Measurements from ENCODE around the gene FAM78A.

DNA sequence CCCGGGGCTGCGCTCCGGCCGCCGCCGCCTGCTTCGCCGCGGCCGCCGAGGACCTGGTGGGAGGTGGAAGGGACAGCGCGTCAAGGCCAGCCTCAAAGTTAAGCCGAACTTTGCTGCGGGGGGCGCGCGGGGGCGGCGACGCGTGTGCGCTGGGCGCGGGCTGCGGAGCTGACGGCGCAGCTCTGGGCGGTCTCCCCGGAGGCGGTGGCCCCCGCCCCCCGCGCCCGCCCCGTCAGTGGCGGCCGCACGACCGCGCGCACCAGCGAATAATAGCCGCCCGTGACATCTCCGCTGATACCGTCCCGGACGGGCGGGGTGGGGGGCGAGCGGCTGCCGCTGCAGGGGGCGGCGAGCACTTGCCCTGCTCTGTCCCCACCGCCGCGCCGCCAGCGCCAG lies 579 bp upstream of the FAM78A start:
- TF ChIP-seq ZNF70 (CRISPR knock-in tag; IDR thresholded peaks at IDR 0.05) (no peak), ZFP3 (CRISPR knock-in tag; IDR thresholded peaks at IDR 0.05) (no peak), PPARA (CRISPR knock-in tag; IDR thresholded peaks at IDR 0.05; ENCODE audit: borderline replicate concordance) (no peak), ZFP30 (CRISPR knock-in tag; IDR thresholded peaks at IDR 0.05) (no peak)
- TF ChIP-seq, protein P1, sequence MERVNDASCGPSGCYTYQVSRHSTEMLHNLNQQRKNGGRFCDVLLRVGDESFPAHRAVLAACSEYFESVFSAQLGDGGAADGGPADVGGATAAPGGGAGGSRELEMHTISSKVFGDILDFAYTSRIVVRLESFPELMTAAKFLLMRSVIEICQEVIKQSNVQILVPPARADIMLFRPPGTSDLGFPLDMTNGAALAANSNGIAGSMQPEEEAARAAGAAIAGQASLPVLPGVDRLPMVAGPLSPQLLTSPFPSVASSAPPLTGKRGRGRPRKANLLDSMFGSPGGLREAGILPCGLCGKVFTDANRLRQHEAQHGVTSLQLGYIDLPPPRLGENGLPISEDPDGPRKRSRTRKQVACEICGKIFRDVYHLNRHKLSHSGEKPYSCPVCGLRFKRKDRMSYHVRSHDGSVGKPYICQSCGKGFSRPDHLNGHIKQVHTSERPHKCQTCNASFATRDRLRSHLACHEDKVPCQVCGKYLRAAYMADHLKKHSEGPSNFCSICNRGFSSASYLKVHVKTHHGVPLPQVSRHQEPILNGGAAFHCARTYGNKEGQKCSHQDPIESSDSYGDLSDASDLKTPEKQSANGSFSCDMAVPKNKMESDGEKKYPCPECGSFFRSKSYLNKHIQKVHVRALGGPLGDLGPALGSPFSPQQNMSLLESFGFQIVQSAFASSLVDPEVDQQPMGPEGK (CRISPR knock-in tag; IDR thresholded peaks at IDR 0.05; ENCODE audit: borderline replicate concordance) = no peak
- TF ChIP-seq, protein P2, sequence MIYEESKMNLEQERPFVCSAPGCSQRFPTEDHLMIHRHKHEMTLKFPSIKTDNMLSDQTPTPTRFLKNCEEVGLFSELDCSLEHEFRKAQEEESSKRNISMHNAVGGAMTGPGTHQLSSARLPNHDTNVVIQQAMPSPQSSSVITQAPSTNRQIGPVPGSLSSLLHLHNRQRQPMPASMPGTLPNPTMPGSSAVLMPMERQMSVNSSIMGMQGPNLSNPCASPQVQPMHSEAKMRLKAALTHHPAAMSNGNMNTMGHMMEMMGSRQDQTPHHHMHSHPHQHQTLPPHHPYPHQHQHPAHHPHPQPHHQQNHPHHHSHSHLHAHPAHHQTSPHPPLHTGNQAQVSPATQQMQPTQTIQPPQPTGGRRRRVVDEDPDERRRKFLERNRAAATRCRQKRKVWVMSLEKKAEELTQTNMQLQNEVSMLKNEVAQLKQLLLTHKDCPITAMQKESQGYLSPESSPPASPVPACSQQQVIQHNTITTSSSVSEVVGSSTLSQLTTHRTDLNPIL (CRISPR knock-in tag; IDR thresholded peaks at IDR 0.05; ENCODE audit: low read depth) = no peak

All from SK-N-SH treated with all-trans-retinoic acid at 6 μM for 48 hours (cell line).